Uterus (tissue), 4 donors: ENCODE data around the gene COL19A1. TPM values are rescaled to one million over a fixed set of nuclear protein-coding genes. Genes with fewer than 3 reads are reported as not detected.

Experiments
- DNase-seq, 2 donors: peaks; one replicate each; pipeline ENCODE4 v3.0.0-alpha.2; 2019 to 2020
- H3K27ac ChIP-seq, 2 donors: fragments of 200-600 bp; sonication (generic); 1 replicate in 1 of 2; 2 replicates in 1 of 2; pipeline ENCODE4 v1.5.1; 2016 to 2018
- H3K27me3 ChIP-seq, 2 donors: fragments of 200-600 bp; sonication (generic); one replicate each; pipeline ENCODE4 v1.5.1; 2018 to 2019; ENCODE audit warnings: control low read depth in 1 of 2
- H3K36me3 ChIP-seq, 2 donors: fragments of 200-600 bp; sonication (generic); one replicate each; pipeline ENCODE4 v1.5.1; 2019; ENCODE audit warnings: control low read depth in 1 of 2
- H3K4me1 ChIP-seq, 2 donors: fragments of 200-600 bp; sonication (generic); one replicate each; pipeline ENCODE4 v1.5.1; 2018 to 2019; ENCODE audit warnings: control low read depth in 1 of 2
- H3K4me3 ChIP-seq, 2 donors: fragments of 200-600 bp; sonication (generic); 1 replicate in 1 of 2; 2 replicates in 1 of 2; pipeline ENCODE4 v1.5.1; 2018 to 2019; ENCODE audit warnings: mild to moderate bottlenecking in 1 of 2
- H3K9me3 ChIP-seq, 2 donors: fragments of 200-600 bp; sonication (generic); one replicate each; pipeline ENCODE4 v1.5.1; 2019; ENCODE audit warnings: control low read depth in 1 of 2
- CTCF ChIP-seq, 4 experiments: fragments of 200-600 bp in 2 of 4; fragments of 450-650 bp in 2 of 4; sonication (generic) in 2 of 4; IDR thresholded peaks; one replicate each; pipeline ENCODE4 v1.5.1; 2016 to 2019; ENCODE audit warnings: antibody characterized with exemption in 4 of 4, mild to moderate bottlenecking in 2 of 4, moderate library complexity in 1 of 4
- POLR2A ChIP-seq, 2 donors: fragments of 450-650 bp; IDR thresholded peaks; one replicate each; pipeline ENCODE4 v1.6.1; 2016; ENCODE audit warnings: antibody characterized with exemption in 2 of 2, mild to moderate bottlenecking in 1 of 2, moderate library complexity in 1 of 2
- intact Hi-C: fragments of 100-400 bp; cut with DNase I; formaldehyde crosslinking; loops from one replicate; pipeline ENCODE4 v1.15.1; 2023; ENCODE audit warnings: low total_unique reads
- total RNA-seq, 4 donors: library from RNA; depleted of rRNA in 3 of 4; stranded (reverse); fragments of >200 nt in 3 of 4; gene quantifications; one replicate each; pipeline versions ENCODE4 v1.1.0 to v1.2.4, GENCODE V29; 2014 to 2023
- donor health status: DM: yes; HTN: yes; CAD: no.

Gene COL19A1
- total RNA-seq, 4 donors from 2014 or later: under 0.01 to 0.28 TPM; not detected in 2

DNA sequence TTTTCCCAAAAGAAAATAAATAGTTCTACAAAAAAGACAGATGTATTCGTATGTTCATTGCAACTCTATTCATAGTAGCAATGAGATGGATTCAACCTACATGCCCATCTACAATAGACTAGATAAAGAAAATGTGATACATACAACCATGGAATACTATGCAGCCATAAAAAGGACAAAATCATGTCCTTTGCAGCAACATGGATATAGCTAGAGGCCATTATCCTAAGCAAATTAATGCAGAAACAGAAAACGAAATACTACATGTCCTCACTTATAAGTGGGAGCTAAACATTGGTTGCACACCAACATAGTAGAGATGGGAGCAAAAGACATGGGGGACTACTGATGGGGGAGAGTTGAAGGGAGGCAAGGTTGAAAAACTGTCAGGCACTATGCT is 278.8 kb downstream of the COL19A1 start:
- DNase-seq: no peak
- Histone ChIP-seq H3K27me3 (no peaks in the 10 kb centered on the region), H3K4me1 (no peaks in the 10 kb centered on the region), H3K4me3 (no peak overlapping the region), H3K9me3 (no peaks in the 10 kb centered on the region), H3K27ac (no peak overlapping the region), H3K36me3 (no peaks in the 10 kb centered on the region)
- intact Hi-C loops: no loop called here
- no peak for TF ChIP-seq CTCF (IDR thresholded peaks at IDR 0.05)
- TF ChIP-seq POLR2A (IDR thresholded peaks at IDR 0.05): no peak

- Histone ChIP-seq H3K27me3 (no peaks in the 10 kb centered on the region), H3K4me1 (no peaks in the 10 kb centered on the region), H3K9me3 (no peaks in the 10 kb centered on the region), H3K27ac (no peak overlapping the region), H3K4me3 (no peak overlapping the region), H3K36me3 (no peaks in the 10 kb centered on the region)
- TF ChIP-seq CTCF (IDR thresholded peaks at IDR 0.05) (no peak), POLR2A (IDR thresholded peaks at IDR 0.05) (no peak)
- no peak for DNase-seq
- intact Hi-C loops: no loop called here
These were observed 282.9 kb downstream of the COL19A1 start for GRCh38 chr6:70149209-70149788.

- Histone ChIP-seq H3K4me1 (no peaks in the 10 kb centered on the region), H3K4me3 (no peak overlapping the region), H3K27me3 (no peaks in the 10 kb centered on the region), H3K36me3 (no peaks in the 10 kb centered on the region), H3K9me3 (no peaks in the 10 kb centered on the region), H3K27ac (no peak overlapping the region)
- TF ChIP-seq POLR2A (IDR thresholded peaks at IDR 0.05) (no peak), CTCF (IDR thresholded peaks at IDR 0.05) (no peak)
- intact Hi-C loops: no loop called here
- no peak for DNase-seq
These were observed 284.2 kb downstream of the COL19A1 start for GRCh38 chr6:70150521-70150920.

DNA sequence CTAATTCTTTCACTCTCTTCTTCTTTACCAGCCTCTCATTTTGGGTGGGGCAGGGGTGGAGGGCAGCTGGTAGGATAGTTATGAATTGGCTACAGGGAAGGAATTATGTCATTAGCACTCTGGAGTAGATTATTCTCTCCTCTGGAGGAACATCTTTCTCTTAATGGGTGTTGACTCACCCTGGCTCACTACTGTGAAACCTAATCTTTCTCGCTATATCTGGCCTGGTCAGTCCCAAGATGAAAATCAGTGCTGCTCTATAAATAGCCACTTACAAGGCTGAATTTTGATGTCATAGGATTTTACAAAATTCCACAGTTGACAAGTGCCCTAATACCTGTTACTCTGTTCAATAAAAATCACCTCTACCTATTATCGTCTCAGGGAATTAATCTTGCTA is 285.3 kb downstream of the COL19A1 start:
- no peaks in the 10 kb centered on the region for H3K27me3 ChIP-seq

GRCh38 chr6:70152786-70153185 is 286.4 kb downstream of the COL19A1 start:
- Histone ChIP-seq H3K9me3 (no peaks in the 10 kb centered on the region), H3K4me3 (no peak overlapping the region), H3K27ac (no peak overlapping the region), H3K27me3 (no peaks in the 10 kb centered on the region), H3K36me3 (no peaks in the 10 kb centered on the region), H3K4me1 (no peaks in the 10 kb centered on the region)
- no peak for DNase-seq
- intact Hi-C loops: no loop called here
- TF ChIP-seq CTCF (IDR thresholded peaks at IDR 0.05) (no peak), POLR2A (IDR thresholded peaks at IDR 0.05) (no peak)

More for the DNA sequence above, 285.3 kb downstream of the COL19A1 start:
- intact Hi-C loops: no loop called here
- Histone ChIP-seq H3K4me3 (no peak overlapping the region), H3K4me1 (no peaks in the 10 kb centered on the region), H3K27ac (no peak overlapping the region), H3K36me3 (no peaks in the 10 kb centered on the region), H3K9me3 (no peaks in the 10 kb centered on the region)
- TF ChIP-seq POLR2A (IDR thresholded peaks at IDR 0.05) (no peak), CTCF (IDR thresholded peaks at IDR 0.05) (no peak)
- DNase-seq: no peak
